NCI-H748 treated with DMSO at 0.1 percent for 48 hours (cell line): ENCODE results near the gene PAX2.

Source experiments
- DNase-seq: peaks from one replicate; lab custom pipeline; 2025; lab: John Stamatoyannopoulos, UW

The PAX2 gene

GRCh38 chr10:100819424-100819823 lies 74.0 kb downstream of the PAX2 start:
- no peak for DNase-seq

GRCh38 chr10:100823194-100823593 lies 77.8 kb downstream of the PAX2 start:
- no peak for DNase-seq

- no peak for DNase-seq
Measured at GRCh38 chr10:100824886-100825285, 79.5 kb downstream of the PAX2 start.

- DNase-seq: no peak
Measured at GRCh38 chr10:100825325-100825875, 80.0 kb downstream of the PAX2 start.

- DNase-seq: no peak
Measured at GRCh38 chr10:100826031-100826651, 80.8 kb downstream of the PAX2 start.

- no peak for DNase-seq
Measured at GRCh38 chr10:100826661-100826982, 81.2 kb downstream of the PAX2 start.

GRCh38 chr10:100826983-100827818 lies 81.8 kb downstream of the PAX2 start:
- no peak for DNase-seq

GRCh38 chr10:100827819-100828737 lies 82.7 kb downstream of the PAX2 start:
- no peak for DNase-seq

GRCh38 chr10:100828738-100829096 lies 83.3 kb downstream of the PAX2 start:
- no peak for DNase-seq

GRCh38 chr10:100829097-100829870 lies 83.9 kb downstream of the PAX2 start:
- DNase-seq: no peak

- no peak for DNase-seq
Measured at GRCh38 chr10:100829933-100830727, 84.7 kb downstream of the PAX2 start.

- DNase-seq: no peak
Measured at GRCh38 chr10:100830728-100831111, 85.3 kb downstream of the PAX2 start.

- no peak for DNase-seq
Measured at GRCh38 chr10:100831742-100832141, 86.4 kb downstream of the PAX2 start.

- no peak for DNase-seq
Measured at GRCh38 chr10:100835810-100836209, 90.4 kb downstream of the PAX2 start.

- DNase-seq: no peak
Measured at GRCh38 chr10:100836891-100837290, 91.5 kb downstream of the PAX2 start.

- no peak for DNase-seq
Measured at GRCh38 chr10:100837300-100837699, 91.9 kb downstream of the PAX2 start.

- no peak for DNase-seq
Measured at GRCh38 chr10:100838986-100839385, 93.6 kb downstream of the PAX2 start.

- no peak for DNase-seq
Measured at GRCh38 chr10:100841528-100841927, 96.1 kb downstream of the PAX2 start.

- no peak for DNase-seq
Measured at GRCh38 chr10:100847440-100847839, 102.1 kb downstream of the PAX2 start.

- DNase-seq: no peak
Measured at GRCh38 chr10:100848770-100849169, 103.4 kb downstream of the PAX2 start.

GRCh38 chr10:100858261-100858660 lies 112.9 kb downstream of the PAX2 start:
- no peak for DNase-seq
